Stimulated activated CD4-positive, alpha-beta T cell treated with anti-CD3 and anti-CD28 coated beads, Interleukin-1b, Interleukin-23, amount 100 ng/mL, for 24 hours (primary cell): ENCODE data around the gene UNC13D.

Source experiments
- DNase-seq, 4 experiments: peaks; one replicate each; pipeline ENCODE4 v3.0.0-alpha.2; 2020; ENCODE audit warnings: low read depth in 4 of 4, low spot score in 1 of 4

Gene UNC13D

DNA sequence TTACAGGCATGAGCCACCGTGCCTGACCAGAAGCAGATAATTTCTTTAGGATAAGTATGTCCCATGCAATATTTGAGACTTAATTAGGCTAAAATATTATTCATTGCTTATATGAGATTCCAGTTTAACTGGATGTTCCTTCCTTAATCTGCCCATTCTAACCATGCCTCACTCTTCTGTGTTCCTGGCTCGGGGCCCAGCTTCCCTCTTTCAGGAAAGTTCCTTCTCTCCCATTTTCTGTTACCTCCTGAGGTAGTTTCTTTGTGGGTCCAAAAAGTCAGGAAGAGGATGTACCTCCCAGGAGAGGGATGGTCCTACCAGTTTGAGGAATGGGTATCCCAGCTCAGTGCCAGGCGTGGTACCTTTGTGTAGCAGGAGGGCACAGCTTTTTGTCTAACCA lies 36.3 kb downstream of the UNC13D start:
- no peak for DNase-seq

DNA sequence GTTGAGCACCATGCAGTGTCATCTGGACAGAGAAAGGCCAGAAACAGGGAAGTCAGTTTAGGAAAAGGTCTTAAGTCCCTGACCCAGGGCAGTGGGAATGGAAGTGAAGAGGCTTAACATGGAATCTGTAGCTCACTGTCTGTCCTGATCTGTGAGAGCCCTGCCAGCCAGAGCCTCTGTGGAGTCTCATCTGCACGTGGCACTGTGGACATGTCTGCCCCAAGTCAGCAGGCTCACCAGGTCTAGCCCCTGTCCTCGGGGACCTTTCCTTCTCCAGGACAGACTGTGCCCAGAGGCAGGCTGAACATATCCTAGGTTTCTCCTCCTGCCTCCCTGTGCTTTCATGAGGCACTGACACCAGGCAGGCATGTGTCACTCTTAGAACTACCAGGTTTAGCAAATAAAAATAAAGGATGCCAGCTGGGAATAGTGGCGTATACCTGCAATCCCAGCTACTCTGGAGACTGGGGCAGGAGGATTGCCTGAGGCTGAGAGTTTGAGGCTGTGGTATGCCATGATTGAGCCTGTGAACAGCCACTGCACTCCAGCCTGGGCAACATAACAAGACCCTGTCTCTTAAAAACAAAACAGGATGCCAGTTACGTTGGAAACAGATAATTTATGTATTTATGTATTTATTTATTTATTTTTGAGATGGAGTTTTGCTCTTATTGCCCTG lies 37.2 kb downstream of the UNC13D start:
- DNase-seq, result no peak

DNA sequence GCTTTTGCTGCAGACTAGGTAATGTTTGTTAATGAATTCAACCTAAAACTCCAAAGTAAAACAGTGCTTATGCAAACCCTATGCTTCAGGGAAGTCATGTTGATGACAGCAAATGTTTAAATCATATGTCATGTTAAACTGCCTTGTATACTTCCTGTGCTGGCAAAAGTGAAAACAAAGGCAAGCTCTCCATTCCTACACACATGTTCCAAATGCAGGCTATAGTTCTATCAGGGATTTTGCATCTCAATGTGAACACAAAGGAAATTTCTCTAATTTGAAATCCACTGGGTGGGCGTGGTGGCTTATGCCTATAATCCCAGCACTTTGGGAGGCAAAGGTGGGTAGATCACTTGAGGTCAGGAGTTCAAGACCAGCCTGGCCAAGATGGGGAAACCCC lies 40.3 kb downstream of the UNC13D start:
- DNase-seq, result no peak

DNA sequence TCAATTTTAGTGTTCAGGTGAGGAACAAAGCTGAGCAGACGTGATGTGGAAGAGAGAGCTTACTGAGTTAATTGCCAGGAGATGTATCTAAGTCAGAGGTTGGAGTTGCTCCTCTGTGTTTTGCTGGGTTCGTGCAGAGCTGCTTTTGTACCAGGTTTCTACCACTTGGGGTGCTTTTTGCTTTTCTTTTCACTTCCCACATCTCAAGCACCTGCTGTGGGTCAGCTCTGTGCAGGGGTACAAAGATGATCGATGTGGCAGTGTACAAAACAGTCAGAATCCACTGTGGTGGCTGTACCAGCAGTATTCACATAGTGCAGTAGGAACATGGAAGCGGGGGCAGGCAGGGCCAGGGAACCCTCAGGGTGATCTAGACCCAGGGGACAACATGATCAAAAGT lies 44.8 kb downstream of the UNC13D start:
- DNase-seq, result no peak

DNA sequence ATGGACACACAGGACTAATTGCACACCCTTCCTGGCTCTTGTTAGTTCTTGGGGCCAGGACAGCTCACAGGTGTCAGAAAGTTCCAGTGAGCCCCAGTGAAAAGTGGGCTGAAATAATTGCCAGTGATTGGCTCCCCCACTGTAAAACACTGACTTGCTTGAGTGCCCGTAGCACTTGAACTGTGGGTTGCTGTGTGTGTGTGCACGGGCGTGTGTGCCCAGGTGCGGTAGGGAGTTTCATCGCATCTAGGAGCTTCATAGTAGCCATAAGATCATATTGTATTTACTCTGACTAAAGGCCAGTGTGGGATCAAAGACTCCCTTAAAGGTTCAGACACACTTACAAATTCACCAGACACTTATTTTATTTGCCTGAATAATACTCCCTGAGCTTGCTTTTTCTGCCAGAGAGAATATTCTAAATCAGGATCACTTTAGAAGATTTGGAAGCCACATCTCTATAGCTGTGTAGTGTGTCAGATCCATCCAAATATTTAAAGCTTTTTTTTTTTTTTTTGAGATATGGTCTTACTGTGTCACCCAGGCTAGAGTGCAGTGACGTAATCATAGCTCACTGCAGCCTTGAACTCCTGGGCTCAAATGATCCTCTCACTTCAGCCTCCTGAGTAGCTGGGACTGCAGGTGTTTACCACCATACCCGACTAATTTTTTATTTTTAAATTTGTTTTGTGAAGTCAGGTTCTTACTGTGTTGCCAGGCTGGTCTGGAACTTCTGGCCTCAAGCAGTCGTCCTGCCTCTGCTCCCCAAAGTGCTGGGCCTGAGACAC lies 48.2 kb downstream of the UNC13D start:
- no peak for DNase-seq

DNA sequence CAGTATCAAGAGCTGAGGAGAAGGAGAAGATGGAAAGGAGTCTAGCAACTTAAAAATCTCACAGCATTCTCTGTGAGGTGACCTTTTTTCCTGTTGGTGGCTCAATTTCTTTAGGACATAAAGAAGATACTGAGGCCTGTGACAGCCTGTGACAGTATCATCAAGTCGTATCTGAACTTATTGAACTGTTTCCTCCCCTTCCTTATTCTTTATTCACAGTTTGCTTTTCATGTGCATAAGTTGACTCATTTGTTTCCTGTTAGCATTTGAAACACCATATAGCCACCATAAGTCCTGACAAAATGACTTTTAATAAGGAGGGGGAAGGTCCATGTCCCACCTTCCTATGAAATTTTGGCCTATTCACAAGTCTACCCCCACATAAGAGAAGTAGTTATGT lies 50.7 kb downstream of the UNC13D start:
- DNase-seq, result no peak

DNA sequence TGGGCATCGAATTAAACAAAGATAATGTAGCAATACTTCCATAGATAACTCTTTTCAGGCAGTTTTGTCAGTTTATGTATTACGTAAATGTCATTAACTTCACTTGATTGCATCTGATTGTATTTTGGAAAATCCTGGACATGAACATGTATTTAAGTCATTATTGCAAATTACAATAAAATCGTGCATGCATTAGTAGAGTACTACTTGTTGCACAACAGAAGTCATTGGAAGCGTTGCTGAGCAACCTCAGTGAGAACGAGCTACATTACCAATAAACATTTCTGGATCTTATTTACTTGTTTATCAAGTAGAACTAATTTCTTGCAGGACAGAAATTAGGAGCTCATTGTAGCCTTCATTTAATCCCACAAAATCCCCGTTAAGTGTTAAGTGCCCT lies 53.0 kb downstream of the UNC13D start:
- DNase-seq, result no peak

DNA sequence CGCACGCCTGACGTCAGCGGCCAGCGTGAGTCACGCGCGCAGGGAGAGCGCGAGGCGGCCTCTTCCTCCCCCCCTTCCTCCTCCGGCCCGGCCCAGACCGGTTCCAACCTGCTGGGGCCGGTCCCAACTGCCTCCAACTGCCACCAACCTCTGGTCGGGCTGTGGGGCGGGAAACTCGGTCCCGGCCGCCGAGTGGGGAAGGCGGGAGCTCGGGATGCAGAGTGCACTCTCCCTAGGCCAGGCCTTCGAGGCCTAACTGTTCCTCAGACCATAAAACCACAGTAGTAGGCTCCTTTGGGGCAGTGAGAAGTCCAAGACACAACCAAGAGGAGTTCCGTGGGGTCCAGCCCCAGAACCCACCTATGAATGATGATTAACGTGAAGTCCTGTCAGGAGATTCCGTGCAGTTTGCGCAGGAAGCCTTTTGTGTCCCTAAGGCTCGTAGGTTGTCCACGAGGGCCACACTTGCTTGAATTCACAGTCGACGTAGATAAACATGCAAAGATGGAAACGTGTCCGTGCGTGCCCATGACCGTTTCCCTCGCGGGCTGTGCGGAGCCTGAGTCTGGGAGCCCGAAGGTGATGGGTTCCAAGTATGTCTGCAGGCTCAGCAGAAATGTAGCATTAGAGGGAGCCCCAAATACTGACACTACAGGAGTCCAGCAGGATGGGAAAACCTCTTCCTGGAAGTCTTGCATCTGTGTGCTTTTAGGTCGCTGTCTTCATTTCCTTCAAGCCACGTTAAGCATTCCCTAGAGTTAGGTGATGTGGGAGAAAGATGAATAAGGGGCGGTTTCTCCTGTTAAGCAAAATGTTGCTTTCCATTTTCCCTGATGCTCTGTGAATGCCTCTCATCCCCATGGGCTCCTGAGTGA lies 59.0 kb downstream of the UNC13D start:
- peak; percentile 70 to 82 (median 74) for DNase-seq

DNA sequence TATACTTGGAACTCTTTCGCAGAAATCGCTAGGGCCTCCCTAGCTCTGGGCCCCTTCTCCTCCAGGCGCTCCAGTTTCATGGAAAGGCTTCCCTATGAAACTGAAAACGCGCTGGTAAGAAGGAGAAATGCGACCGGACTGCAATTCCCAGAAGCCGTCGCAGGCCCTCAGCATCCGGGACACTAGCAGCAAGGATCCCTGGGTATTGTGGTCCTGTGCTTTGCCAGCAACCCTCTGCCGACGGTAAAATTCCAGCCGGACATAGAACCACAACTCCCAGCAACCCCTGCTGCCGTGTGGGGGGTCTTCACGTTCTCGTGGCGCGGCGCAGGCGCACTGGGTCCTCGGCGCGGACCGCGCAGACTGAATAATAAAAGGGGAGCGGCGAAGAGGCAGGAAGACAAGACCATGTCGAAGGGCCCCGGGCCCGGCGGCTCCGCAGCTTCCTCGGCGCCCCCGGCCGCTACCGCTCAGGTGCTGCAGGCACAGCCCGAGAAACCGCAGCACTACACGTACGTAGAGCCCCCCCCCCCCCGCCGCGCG lies 59.7 kb downstream of the UNC13D start, which contains the start of gene UNK:
TSS of gene UNK (plus strand) at position 334 of the 543 bp plus-strand sequence. CDS start at position 409, 75 bp downstream.
- peak; percentile 87 to 91 (median 88) for DNase-seq

DNA sequence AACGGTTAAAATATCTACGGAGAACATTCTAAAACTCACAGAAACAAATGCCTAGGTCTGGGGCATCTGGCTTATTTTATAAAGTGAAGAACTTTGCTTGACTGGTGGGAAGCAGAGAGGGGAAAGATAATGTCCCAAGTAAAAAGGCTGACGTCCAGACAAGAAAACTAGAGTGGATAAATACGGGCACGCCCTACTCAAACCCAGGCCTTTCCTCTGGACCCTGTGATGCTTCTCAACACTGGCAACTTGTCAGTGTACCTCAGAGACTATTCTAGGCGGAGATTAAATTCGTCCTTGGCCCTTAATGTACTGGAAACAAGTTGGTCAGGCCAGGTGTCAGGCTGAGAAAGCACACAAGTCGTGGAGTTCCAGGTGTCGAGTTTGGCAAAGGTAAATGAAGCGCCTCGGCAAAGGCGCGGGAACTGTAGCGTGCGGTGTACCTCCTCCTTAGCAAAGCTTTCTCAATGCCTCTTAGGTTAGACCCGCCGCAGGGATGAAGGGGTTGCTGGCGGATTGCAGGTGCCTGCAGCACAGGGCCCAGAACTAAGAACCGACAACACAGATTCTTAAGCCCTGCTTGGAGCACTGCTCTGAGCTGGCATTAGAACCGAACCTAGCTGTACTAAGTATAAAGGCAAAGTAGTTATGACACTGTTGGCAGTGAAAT lies 60.3 kb downstream of the UNC13D start:
- no peak for DNase-seq

DNA sequence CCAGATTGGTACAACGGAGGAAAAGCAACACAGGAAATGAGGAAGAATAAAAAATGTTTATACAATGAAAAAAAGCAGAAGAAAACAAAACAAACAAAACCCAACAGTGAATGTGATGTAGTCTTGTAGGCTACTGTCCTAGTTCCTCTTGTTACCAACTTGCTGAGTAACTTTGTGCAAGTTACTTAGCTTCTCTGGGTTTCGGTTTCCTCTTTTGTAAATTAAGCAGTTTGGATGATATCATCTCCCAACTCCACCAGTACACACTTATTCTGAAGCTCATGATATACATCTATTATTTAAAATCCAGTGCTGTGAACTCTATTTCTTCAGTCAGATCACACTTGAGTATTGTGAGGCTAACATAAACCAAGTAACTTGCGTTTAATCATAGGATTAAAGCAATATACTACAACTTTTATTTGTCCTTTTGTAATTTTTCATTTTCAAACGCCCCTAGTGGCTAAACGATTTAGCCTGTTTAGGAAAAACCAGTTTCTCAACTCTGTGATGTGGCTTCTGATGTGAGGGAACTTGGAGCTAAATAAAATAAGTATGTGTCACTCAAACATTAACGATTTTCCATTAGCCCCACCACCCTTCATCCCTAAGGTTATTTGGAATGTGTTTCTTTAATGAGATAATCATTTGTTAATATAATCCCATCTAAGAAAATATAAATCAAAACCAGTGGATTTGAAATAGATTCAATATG lies 61.0 kb downstream of the UNC13D start:
- no peak for DNase-seq

DNA sequence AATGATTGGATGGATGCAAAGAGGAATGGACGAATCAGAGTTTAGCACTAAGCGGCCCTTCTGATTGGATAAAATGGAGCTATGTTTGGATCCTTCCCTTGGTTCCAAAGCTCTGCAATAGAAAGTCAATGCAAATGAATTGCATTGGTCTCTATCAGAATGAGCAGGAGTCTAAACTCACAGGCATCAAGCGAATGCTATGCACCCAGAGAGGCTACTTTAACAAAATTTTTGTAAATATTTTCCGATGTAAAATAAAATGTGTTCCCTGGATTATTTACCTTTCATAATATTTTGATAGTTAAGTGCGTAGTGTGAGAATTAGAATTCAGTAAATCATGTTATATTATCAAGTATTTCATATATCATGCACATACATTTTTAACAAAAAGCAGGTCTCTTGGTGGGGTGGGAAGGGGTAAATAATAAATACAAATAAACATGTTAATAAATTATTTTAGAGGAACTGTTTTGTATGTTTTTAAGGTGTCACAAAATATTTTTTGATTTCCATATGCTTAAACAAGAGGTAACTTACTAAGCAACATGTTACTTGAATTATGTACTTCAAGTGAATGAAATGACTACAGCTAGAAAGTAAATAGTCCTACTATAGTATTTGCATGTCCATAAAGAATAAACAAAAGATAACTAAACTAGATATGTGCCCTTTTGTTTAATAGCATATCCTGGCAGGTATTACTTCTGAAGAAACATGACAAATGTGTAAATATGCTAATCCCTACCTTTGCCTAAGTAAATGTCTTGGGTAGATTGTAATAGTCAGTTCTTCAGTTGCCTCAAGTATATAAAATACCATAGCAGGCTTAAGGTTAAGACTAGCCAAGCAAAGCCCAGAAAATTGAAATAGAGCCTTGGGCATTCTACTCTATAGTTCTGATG lies 64.0 kb downstream of the UNC13D start:
- no peak for DNase-seq

DNA sequence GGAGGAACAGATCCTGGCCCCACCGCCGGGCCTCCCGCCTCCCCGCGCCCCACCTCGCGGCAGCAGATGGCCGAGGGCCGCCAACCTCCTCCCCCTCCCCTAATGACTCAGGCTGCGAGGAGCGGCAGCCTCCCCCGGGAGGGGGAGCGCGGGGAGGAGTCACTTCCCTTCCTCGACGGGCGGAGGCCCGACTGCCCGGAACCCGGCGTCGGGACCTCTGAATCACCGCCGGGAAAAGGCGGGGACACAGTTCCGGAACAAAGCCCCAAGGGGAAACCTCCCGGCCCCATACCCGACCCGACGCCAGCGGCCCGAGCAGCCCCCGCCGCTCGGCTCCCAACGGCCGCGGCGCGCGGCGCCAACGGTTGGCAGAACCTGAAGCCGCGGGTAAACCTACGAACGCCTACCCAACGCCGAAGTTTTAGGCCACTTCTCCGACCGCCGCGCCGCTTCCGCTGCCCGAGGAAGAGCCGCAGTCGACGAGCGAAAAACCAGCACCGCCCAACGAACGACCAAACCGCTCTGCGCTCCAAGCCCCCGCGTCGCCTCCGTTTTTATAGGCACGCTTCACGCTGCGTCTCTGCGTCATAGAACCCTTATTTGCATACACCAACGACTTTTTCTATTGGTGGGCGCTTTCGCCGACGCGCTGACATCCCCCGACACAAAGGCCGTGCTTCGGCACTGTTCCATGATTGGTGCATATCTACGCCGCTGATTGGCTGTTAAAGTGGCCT lies 64.8 kb downstream of the UNC13D start:
- DNase-seq, result peak; percentile 83 to 90 (median 86)

DNA sequence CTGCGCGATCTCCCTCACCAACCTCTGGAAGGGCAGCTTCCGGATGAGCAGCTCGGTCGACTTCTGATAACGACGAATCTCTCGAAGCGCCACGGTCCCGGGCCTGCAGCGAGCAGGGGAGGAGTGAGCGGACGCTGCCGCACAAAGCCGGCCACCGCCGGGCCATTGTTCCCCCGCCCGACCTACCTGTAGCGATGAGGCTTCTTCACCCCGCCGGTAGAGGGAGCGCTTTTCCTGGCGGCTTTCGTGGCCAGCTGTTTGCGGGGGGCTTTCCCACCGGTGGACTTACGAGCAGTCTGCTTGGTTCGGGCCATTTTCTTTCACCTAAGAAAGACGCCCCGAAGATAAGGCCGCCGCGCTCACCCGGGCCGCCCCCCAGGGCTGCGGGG lies 65.3 kb downstream of the UNC13D start:
- DNase-seq, result peak in 2 of 4 experiments; percentile 49 to 61

DNA sequence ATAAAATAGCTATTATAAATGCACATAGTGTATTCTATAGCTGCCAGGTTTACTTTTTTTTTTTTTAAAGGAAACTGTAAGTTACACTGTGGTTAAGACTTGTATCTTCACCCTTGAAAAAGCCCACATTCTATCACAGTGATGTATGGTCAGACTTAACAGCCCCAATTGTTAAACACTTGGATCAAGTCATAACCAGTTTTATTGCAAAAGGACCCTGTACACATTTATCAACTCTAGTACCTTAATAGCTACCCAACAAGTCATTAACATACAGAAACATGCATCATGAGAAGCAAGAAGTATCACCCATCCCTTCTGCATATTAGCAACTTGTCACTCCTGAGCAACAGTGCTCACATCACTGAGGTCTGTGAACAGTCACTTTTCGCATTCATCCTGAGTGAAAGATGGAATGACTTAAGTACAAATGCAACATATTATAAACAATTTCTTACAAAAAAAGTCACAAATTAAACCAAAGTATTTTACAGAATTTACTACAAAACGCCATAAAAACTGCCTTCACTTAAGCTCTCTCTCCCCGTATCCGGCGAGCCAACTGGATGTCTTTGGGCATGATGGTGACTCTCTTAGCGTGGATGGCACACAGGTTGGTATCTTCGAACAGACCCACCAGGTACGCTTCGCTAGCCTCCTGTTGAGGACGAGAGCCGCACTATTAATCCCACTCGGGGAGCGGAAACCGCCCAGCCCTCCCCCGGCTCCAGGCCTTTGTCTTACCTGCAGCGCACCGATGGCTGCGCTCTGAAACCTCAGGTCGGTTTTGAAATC lies 65.9 kb downstream of the UNC13D start:
- peak in 1 of 4 experiments; percentile 28 for DNase-seq

DNA sequence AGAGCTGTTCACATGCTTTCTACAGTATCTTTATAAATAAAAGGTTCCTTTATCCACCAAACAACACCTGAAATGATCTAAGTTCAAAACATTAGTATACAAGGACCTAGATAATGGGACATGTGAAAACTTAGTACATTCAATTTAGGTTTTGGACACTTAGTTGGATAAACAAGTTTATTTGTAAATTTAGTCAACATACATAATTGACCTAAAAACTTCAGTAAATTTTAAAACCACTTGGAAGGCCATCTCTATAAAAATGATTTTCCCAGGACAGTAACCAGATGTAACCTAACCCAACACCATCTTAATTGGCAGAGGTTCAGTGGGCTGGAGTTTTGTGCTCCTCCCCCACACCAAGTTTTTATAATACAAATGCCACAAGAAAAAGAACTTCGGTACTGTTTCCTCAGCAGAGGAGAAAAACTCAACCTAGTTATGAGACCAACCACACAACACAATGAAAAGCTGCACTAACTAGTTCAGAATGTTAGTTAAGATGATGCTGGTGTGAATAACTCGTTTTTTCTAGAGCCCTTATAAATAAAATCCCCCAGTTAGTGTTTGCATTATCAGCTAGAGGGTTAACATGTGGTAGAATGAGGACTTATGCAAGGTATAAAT lies 66.8 kb downstream of the UNC13D start:
- DNase-seq, result no peak
